Measurements from ENCODE around the gene EBF4. TPM values are rescaled to one million over a fixed set of nuclear protein-coding genes. Genes with fewer than 3 reads are reported as not detected.

The EBF4 gene
- total RNA-seq, 3 donors from 2014 or later: 1.6 to 22.0 (median 22.0) TPM

DNA sequence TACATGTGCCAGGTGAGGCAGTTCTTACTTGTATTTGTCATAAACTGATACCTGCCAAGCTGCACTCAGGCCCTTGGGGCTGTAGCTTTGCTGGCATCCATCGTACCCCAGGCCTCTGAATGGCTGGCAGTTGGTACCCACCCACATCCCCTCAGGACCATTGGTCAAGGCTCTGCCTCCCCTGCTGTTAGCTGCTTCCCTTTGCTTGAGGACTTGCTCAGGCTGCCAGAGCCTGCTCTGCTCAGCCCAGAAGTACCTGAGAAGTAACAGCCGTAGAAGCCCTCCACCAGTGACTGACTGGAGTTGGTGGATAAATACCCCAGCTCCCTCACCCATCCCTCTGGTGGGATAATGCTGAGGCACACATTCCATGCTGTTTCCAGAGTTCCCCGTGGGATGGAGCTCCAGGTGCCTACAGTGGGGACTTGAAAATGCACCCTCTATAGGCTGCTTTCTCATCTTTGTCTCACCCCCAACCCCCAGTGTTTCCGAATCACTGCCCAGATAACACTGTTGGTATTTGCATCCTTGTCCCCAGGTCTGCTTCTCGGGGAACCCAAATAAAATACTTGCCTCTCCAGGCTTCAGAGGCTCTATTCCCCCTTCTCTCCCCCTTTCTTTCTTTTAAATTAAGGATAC is 7.3 kb downstream of the EBF4 start:
- no peaks in the 10 kb centered on the region for H3K36me3 ChIP-seq
- no peaks in the 10 kb centered on the region for H3K27me3 ChIP-seq
- no peak for DNase-seq (ENCODE audit: low spot score in 2 of 2)
- no peaks in the 10 kb centered on the region for H3K4me1 ChIP-seq
- no peaks in the 10 kb centered on the region for H3K9me3 ChIP-seq
- H3K4me3 ChIP-seq: no peak overlapping the region
- TF ChIP-seq, protein P1, sequence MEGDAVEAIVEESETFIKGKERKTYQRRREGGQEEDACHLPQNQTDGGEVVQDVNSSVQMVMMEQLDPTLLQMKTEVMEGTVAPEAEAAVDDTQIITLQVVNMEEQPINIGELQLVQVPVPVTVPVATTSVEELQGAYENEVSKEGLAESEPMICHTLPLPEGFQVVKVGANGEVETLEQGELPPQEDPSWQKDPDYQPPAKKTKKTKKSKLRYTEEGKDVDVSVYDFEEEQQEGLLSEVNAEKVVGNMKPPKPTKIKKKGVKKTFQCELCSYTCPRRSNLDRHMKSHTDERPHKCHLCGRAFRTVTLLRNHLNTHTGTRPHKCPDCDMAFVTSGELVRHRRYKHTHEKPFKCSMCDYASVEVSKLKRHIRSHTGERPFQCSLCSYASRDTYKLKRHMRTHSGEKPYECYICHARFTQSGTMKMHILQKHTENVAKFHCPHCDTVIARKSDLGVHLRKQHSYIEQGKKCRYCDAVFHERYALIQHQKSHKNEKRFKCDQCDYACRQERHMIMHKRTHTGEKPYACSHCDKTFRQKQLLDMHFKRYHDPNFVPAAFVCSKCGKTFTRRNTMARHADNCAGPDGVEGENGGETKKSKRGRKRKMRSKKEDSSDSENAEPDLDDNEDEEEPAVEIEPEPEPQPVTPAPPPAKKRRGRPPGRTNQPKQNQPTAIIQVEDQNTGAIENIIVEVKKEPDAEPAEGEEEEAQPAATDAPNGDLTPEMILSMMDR (IDR thresholded peaks at IDR 0.05): no peak
- TF ChIP-seq POLR2AphosphoS5 (IDR thresholded peaks at IDR 0.05) (no peak), POLR2A (IDR thresholded peaks at IDR 0.05) (no peak)
- intact Hi-C loops (cut with DNase I; ENCODE audit: low total_unique reads): no loop called here
- H3K27ac ChIP-seq: no peak overlapping the region

DNA sequence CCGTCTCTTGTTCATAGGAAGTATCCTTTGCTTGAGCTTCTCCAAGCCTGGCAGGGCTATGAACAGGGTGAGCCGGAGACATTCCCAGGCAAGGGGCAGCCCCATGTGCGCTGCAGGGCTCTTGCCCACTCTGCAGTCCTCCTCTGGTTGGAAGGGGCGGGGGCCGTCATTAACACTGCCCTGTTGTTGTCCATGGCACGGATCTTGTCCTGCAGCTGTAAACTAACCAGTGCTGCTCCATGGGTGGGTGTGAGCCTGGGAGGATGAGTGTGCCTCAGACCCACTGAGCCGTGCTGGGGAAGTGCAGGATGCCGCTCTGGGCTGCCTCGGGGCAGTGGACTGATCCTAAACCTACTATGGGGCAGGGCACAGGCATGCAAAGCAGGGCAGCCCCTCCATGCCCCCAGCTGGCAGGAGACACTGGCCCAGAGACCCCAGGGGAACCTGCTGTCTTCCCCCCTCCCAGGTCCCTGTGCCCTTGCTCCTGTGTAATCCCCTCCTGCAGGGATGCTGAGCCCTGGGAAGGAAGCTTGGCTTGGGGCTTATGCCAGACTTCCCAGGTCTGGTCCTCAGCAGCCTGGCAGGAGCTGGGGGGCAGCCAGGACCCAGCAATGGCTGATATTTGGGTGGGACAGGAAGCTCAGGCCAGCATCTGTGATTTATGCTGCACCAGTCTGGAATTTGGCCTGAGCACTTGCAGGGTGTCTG is 8.5 kb downstream of the EBF4 start:
- Histone ChIP-seq H3K36me3 (no peaks in the 10 kb centered on the region), H3K27ac (no peak overlapping the region), H3K9me3 (no peaks in the 10 kb centered on the region), H3K4me3 (no peak overlapping the region), H3K27me3 (no peaks in the 10 kb centered on the region), H3K4me1 (no peaks in the 10 kb centered on the region)
- no peak for DNase-seq (ENCODE audit: low spot score in 2 of 2)
- intact Hi-C loops (cut with DNase I; ENCODE audit: low total_unique reads): no loop called here
- TF ChIP-seq, protein P1 (IDR thresholded peaks at IDR 0.05): no peak
- TF ChIP-seq POLR2A (IDR thresholded peaks at IDR 0.05) (no peak), POLR2AphosphoS5 (IDR thresholded peaks at IDR 0.05) (no peak)

DNA sequence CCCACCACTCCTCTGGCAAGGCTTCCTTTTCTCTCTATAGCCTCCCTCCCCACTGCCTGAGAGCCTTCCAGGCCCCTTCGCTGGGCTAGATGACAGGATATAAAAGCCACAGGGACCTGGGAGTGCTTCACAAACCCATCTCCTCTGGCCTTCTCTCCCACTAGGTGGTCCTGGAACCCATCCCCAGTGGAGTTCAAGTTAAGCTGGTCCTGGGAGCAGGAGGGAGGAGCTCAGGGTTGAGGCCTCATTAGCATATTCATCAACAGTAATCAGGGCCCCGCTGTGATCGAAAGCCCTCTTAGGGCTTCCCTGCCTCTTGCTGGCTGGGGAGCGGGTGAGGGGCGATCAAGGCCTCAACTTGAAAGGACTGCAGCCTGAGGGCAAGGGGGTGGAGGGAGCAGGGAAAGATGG is 9.1 kb downstream of the EBF4 start:
- DNase-seq (ENCODE audit: low spot score in 2 of 2): no peak
- TF ChIP-seq POLR2AphosphoS5 (IDR thresholded peaks at IDR 0.05) (no peak), POLR2A (IDR thresholded peaks at IDR 0.05) (no peak)
- TF ChIP-seq, protein P1 (IDR thresholded peaks at IDR 0.05): no peak
- no peak overlapping the region for H3K27ac ChIP-seq
- H3K9me3 ChIP-seq: no peaks in the 10 kb centered on the region
- no peaks in the 10 kb centered on the region for H3K4me1 ChIP-seq
- H3K36me3 ChIP-seq: no peaks in the 10 kb centered on the region
- intact Hi-C loops (cut with DNase I; ENCODE audit: low total_unique reads): no loop called here
- no peak overlapping the region for H3K4me3 ChIP-seq
- no peaks in the 10 kb centered on the region for H3K27me3 ChIP-seq

DNA sequence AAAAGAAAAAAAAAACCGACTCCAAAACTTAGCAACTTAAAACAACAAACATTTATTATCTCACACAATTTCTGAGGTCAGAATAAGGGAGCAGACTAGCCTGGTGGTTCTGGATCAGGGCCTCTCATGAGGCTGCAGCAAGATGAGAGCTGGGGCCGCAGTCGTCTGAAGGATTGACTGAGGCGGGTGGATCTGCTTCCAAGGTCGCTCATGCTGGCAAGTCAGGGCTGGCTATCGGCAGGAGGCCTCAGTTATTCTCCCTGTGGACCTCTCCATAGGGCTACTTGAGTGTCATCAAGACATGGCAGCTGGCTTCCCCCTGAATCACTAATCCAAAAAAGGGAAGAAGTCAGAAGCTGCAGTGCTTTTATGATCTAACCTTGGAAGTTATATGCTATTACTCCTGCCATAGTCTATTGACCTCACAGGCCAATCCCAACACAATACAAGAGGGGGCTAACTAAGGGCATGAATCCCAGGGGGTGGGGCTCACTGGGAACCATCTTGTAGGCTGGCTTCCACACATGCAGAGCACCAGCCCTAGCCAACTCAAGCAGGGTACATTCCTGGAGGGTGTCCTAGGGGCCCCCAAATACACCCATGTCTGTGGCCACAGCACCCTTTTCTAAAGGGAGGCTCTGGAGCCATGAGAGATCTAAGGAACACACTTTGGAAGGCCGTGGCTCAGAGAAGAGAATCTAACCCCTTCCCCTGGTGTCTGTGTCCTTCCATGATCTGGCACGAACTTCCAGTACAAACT is 11.3 kb downstream of the EBF4 start:
- H3K4me3 ChIP-seq: no peak overlapping the region
- no peaks in the 10 kb centered on the region for H3K9me3 ChIP-seq
- DNase-seq (ENCODE audit: low spot score in 2 of 2): no peak
- H3K27me3 ChIP-seq: no peaks in the 10 kb centered on the region
- H3K36me3 ChIP-seq: no peaks in the 10 kb centered on the region
- no peak overlapping the region for H3K27ac ChIP-seq
- no peak for TF ChIP-seq POLR2A (IDR thresholded peaks at IDR 0.05)
- intact Hi-C loops (cut with DNase I; ENCODE audit: low total_unique reads): no loop called here
- no peaks in the 10 kb centered on the region for H3K4me1 ChIP-seq

DNA sequence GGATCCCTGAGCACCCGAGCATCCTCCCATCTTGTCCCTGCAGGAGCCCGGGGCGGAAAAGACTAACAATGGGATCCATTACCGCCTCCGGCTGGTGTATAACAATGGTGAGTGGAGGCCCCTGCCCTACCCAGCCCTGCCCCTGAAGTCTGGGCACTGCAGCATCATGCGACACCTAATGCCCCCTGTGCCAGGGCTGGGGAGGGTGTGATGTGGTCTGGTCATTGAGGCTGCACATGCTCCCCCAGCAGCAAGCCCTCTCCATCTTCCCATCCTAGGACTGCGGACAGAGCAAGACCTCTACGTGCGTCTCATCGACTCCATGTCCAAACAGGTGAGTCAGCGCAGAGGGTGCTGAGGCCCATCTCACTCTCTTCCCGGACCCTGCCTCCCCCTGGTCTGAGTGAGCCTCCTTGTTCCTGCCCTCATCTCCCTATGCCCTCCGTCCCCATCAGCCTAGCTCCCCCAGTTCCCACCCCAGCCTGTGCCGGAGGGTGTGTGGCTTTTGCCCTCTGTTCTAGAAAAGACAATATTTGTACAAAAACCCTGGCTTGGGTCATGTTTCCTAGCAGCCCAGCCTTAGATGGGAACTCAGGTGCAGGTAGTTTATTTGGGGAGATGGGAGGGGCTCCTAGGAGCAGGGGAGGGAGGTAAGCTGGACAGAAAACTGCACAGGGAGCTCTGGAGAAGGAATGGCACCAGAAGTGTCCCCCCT is 13.5 kb downstream of the EBF4 start:
- intact Hi-C loops (cut with DNase I; ENCODE audit: low total_unique reads): no loop called here

More for the DNA sequence above, 13.5 kb downstream of the EBF4 start:
- no peak for DNase-seq (ENCODE audit: low spot score in 2 of 2)
- Histone ChIP-seq H3K27ac (no peak overlapping the region), H3K27me3 (no peaks in the 10 kb centered on the region), H3K9me3 (no peaks in the 10 kb centered on the region), H3K4me1 (no peaks in the 10 kb centered on the region), H3K36me3 (no peaks in the 10 kb centered on the region), H3K4me3 (no peak overlapping the region)
- TF ChIP-seq POLR2A (IDR thresholded peaks at IDR 0.05) (no peak), POLR2AphosphoS5 (IDR thresholded peaks at IDR 0.05) (no peak)
- TF ChIP-seq, protein P1 (IDR thresholded peaks at IDR 0.05): no peak
